D721Med (cell line): ENCODE results near the gene EHMT1.

ENCODE experiments used
- DNase-seq: peaks from one replicate; pipeline ENCODE4 v3.0.0; 2011; ENCODE audit warnings: low spot score; ENCODE audit not compliant: insufficient read length
- FAIRE-seq: peaks from 2 replicates; lab custom pipeline; 2011; peaks lifted over from hg19 to GRCh38; lab: Jason Lieb, UNC
- CTCF ChIP-seq: IDR thresholded peaks from 2 replicates; pipeline ENCODE4 v1.5.1; 2012; ENCODE audit warnings: mild to moderate bottlenecking, control low read depth; ENCODE audit not compliant: insufficient read depth; ENCODE audit errors: missing control alignments

EHMT1 gene

GRCh38 chr9:137660144-137660543 lies 41.3 kb downstream of the EHMT1 start:
- FAIRE-seq: no peak
- DNase-seq: no peak
- TF ChIP-seq CTCF: no peak

DNA sequence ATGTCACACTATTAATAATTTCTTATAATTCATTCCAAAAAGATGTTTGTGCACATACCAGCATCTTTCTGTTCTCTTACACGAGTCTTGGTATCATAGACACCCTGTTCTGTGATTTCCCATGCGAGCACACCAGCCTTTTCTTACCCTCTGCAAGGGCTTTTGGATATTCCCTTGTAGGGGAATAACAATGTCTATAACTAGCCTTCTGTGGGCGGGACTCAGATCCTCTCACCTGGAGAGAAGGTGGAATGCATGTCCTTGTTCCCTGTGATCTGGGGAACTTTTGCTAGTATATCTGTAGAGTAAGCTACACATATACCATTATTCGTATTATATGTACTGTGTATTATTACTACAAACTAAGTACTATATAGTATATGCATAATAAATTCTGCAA lies 44.8 kb downstream of the EHMT1 start:
- TF ChIP-seq CTCF: no peak
- no peak for DNase-seq
- no peak for FAIRE-seq

DNA sequence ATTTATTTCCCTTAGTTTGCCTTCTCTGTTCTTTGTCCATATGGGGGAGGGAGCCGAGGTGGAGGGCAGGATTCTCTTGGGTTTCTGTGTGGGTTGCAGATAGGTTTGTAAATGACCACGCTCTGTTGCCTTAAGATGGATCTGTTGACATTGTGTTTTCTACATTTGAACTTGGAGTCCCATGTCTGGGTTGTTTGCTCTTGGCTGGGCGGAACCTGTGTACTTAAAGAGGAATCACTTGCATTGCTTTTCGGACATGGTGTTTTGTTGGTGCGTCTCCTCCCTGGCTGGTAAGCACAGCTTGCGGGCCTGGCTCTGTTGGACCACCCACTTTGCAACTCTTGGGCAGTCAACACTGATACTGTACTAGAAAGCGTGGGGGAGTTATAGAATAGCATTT lies 45.9 kb downstream of the EHMT1 start:
- DNase-seq (no peak), FAIRE-seq (no peak)
- no peak for TF ChIP-seq CTCF

GRCh38 chr9:137665226-137665625 lies 46.4 kb downstream of the EHMT1 start:
- no peak for FAIRE-seq
- DNase-seq: no peak
- no peak for TF ChIP-seq CTCF

GRCh38 chr9:137665697-137666512 lies 47.1 kb downstream of the EHMT1 start:
- TF ChIP-seq CTCF: no peak
- DNase-seq (no peak), FAIRE-seq (no peak)

- TF ChIP-seq CTCF: no peak
- DNase-seq (no peak), FAIRE-seq (no peak)
Measured at GRCh38 chr9:137666513-137666822, 47.7 kb downstream of the EHMT1 start.

DNA sequence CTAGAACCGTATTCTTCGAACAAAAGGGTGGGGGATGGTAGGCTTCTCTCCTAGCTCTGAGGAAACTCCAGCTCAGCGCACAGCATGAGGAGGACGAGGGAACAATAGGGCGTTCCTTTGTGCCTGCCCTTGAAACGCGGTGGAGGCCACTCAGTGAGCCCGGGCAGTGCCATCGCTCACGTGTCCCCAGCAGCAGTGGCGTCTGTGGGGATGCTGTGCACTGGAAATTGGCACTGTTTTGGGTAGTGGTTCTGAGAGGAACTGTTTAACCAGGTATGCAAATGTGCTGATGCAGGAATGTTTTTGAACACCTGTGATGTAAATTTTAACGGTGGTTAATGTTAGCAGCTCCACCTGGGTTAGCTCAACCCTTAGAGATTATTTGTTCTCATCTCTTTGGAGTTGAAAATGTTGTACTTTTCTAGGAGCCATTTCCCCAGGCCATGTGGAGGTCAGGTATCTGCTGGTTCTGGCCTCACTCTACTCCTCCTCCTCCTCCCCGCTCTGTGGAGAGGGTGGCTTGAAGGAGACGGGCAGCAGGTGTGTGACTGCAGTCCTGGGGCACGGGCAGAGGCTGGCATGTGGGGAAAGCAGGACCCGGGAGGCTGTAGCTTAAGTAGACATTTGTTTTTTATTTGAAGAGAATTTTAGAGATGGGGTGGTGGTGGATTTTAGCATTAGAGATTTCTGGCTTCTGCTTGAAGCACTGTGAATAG lies 48.3 kb downstream of the EHMT1 start:
- DNase-seq: no peak
- TF ChIP-seq CTCF: no peak
- no peak for FAIRE-seq
